ENCODE results near the gene MCTP1. TPM values are rescaled to one million over a fixed set of nuclear protein-coding genes. Genes with fewer than 3 reads are reported as not detected.
"Not testable (repeated sequence)": the region's sequence is repeated elsewhere in the genome, so short reads cannot be mapped to it uniquely, and the experiment has no call there.

Gene MCTP1
- total and polyA plus RNA-seq, 3 experiments from 2014 or later = 0.51 to 0.92 (median 0.55) TPM

DNA sequence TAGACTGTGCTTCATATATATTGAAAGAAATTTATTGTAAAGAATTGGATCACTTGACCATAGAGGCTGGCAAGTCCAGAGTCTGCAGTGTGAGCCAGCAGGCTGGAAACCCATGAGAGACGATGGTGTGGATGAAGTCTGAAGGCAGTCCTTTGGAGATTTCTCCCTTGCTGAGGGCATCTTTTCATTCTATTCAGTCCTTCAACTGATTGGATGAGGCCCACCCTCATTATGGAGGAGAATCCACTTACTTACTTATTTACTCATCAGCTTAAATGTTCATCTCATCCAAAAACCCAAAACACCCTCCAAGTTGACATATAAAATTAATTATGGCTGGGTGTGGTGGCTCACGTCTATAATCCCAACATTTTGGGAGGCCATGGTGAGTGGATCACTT lies 62.1 kb downstream of the MCTP1 start:
- Histone ChIP-seq H3K4me3 (ENCODE audit: low read length) (no peak overlapping the region), H3K27me3 (ENCODE audit: insufficient read depth, low read length, poor library complexity, severe bottlenecking) (no peaks in the 10 kb centered on the region), H3K36me3 (ENCODE audit: insufficient read depth, low read length) (no peaks in the 10 kb centered on the region), H3K9me3 (ENCODE audit: low read length) (no peaks in the 10 kb centered on the region), H3K27ac (ENCODE audit: low read depth, low read length) (no peak overlapping the region), H3K4me1 (ENCODE audit: insufficient read depth, low read length) (no peaks in the 10 kb centered on the region)
- Mint-ChIP-seq H3K27me3 (peaks cover 0 to 2% of the 10 kb centered on the region in 2 donors), H3K36me3 (no peaks in the 10 kb centered on the region), H3K27ac (no peak overlapping the region), H3K4me1 (no peaks in the 10 kb centered on the region), H3K9me3 (peaks cover 0 to 3% (median 0%) of the 10 kb centered on the region in 5 donors), H3K4me3 (no peak overlapping the region)
- ChIA-PET POLR2A (no interaction called here), CTCF (no interaction called here)
- DNase-seq = no peak

GRCh38 chr5:95221234-95221633 lies 63.7 kb downstream of the MCTP1 start:
- Mint-ChIP-seq H3K27ac (no peak overlapping the region), H3K27me3 (peaks cover 0 to 2% of the 10 kb centered on the region in 2 donors), H3K4me1 (no peaks in the 10 kb centered on the region), H3K36me3 (no peaks in the 10 kb centered on the region), H3K4me3 (no peak overlapping the region), H3K9me3 (peaks cover 0 to 2% (median 0%) of the 10 kb centered on the region in 5 donors)
- no peak for DNase-seq
- no peaks in the 10 kb centered on the region for H3K36me3 ChIP-seq (ENCODE audit: insufficient read depth, low read length)
- no peak overlapping the region for H3K4me3 ChIP-seq (ENCODE audit: low read length)
- POLR2A ChIA-PET = no interaction called here
- no peaks in the 10 kb centered on the region for H3K9me3 ChIP-seq (ENCODE audit: low read length)
- CTCF ChIA-PET = no interaction called here
- no peaks in the 10 kb centered on the region for H3K4me1 ChIP-seq (ENCODE audit: insufficient read depth, low read length)
- no peaks in the 10 kb centered on the region for H3K27me3 ChIP-seq (ENCODE audit: insufficient read depth, low read length, poor library complexity, severe bottlenecking)
- H3K27ac ChIP-seq (ENCODE audit: low read depth, low read length) = no peak overlapping the region

- CTCF ChIA-PET = no interaction called here
- Histone ChIP-seq H3K9me3 (ENCODE audit: low read length) (no peaks in the 10 kb centered on the region), H3K4me3 (ENCODE audit: low read length) (no peak overlapping the region), H3K4me1 (ENCODE audit: insufficient read depth, low read length) (no peaks in the 10 kb centered on the region), H3K27me3 (ENCODE audit: insufficient read depth, low read length, poor library complexity, severe bottlenecking) (no peaks in the 10 kb centered on the region), H3K27ac (ENCODE audit: low read depth, low read length) (no peak overlapping the region), H3K36me3 (ENCODE audit: insufficient read depth, low read length) (no peaks in the 10 kb centered on the region)
- H3K4me1 Mint-ChIP-seq = no peaks in the 10 kb centered on the region
- H3K4me3 Mint-ChIP-seq = no peak overlapping the region
- H3K9me3 Mint-ChIP-seq = peaks cover 0 to 2% (median 0%) of the 10 kb centered on the region in 5 donors
- peaks cover 0 to 2% of the 10 kb centered on the region in 2 donors for H3K27me3 Mint-ChIP-seq
- H3K27ac Mint-ChIP-seq = no peak overlapping the region
- no peak for DNase-seq
- no peaks in the 10 kb centered on the region for H3K36me3 Mint-ChIP-seq
- POLR2A ChIA-PET = no interaction called here
These were observed 64.5 kb downstream of the MCTP1 start for GRCh38 chr5:95220381-95220780.

- no peaks in the 10 kb centered on the region for H3K4me1 ChIP-seq (ENCODE audit: insufficient read depth, low read length)
These were observed 65.5 kb downstream of the MCTP1 start for GRCh38 chr5:95219411-95219810.

GRCh38 chr5:95217881-95218280 lies 67.0 kb downstream of the MCTP1 start:
- DNase-seq = no peak
- H3K36me3 ChIP-seq (ENCODE audit: insufficient read depth, low read length) = no peaks in the 10 kb centered on the region
- H3K27me3 ChIP-seq (ENCODE audit: insufficient read depth, low read length, poor library complexity, severe bottlenecking) = no peaks in the 10 kb centered on the region
- ChIA-PET POLR2A (no interaction called here), CTCF (no interaction called here)
- H3K4me3 Mint-ChIP-seq = no peak overlapping the region
- peaks cover 0 to 2% (median 0%) of the 10 kb centered on the region in 5 donors for H3K9me3 Mint-ChIP-seq
- H3K4me3 ChIP-seq (ENCODE audit: low read length) = no peak overlapping the region
- no peaks in the 10 kb centered on the region for H3K36me3 Mint-ChIP-seq
- H3K4me1 ChIP-seq (ENCODE audit: insufficient read depth, low read length) = no peaks in the 10 kb centered on the region
- no peaks in the 10 kb centered on the region for H3K9me3 ChIP-seq (ENCODE audit: low read length)
- H3K4me1 Mint-ChIP-seq = no peaks in the 10 kb centered on the region
- no peaks in the 10 kb centered on the region for H3K27me3 Mint-ChIP-seq
- H3K27ac ChIP-seq (ENCODE audit: low read depth, low read length) = no peak overlapping the region
- H3K27ac Mint-ChIP-seq = no peak overlapping the region

More at GRCh38 chr5:95219411-95219810, 65.5 kb downstream of the MCTP1 start:
- no peak overlapping the region for H3K4me3 ChIP-seq (ENCODE audit: low read length)
- H3K27ac ChIP-seq (ENCODE audit: low read depth, low read length) = no peak overlapping the region
- H3K9me3 ChIP-seq (ENCODE audit: low read length) = no peaks in the 10 kb centered on the region
- DNase-seq = no peak
- Mint-ChIP-seq H3K36me3 (no peaks in the 10 kb centered on the region), H3K9me3 (no peaks in the 10 kb centered on the region), H3K27me3 (no peaks in the 10 kb centered on the region), H3K4me3 (no peak overlapping the region), H3K4me1 (no peaks in the 10 kb centered on the region), H3K27ac (no peak overlapping the region)
- CTCF ChIA-PET = no interaction called here
- no peaks in the 10 kb centered on the region for H3K27me3 ChIP-seq (ENCODE audit: insufficient read depth, low read length, poor library complexity, severe bottlenecking)
- no peaks in the 10 kb centered on the region for H3K36me3 ChIP-seq (ENCODE audit: insufficient read depth, low read length)
- POLR2A ChIA-PET = no interaction called here

- no peak overlapping the region for H3K27ac ChIP-seq (ENCODE audit: low read depth, low read length)
- Mint-ChIP-seq H3K36me3 (no peaks in the 10 kb centered on the region), H3K27me3 (no peaks in the 10 kb centered on the region), H3K4me3 (no peak overlapping the region), H3K27ac (no peak overlapping the region), H3K4me1 (no peaks in the 10 kb centered on the region), H3K9me3 (peaks cover 0 to 4% (median 0%) of the 10 kb centered on the region in 5 donors)
- H3K9me3 ChIP-seq (ENCODE audit: low read length) = no peaks in the 10 kb centered on the region
- no peak overlapping the region for H3K4me3 ChIP-seq (ENCODE audit: low read length)
- DNase-seq = no peak
- H3K27me3 ChIP-seq (ENCODE audit: insufficient read depth, low read length, poor library complexity, severe bottlenecking) = no peaks in the 10 kb centered on the region
- ChIA-PET POLR2A (no interaction called here), CTCF (no interaction called here)
- no peaks in the 10 kb centered on the region for H3K4me1 ChIP-seq (ENCODE audit: insufficient read depth, low read length)
- H3K36me3 ChIP-seq (ENCODE audit: insufficient read depth, low read length) = no peaks in the 10 kb centered on the region
These were observed 67.5 kb downstream of the MCTP1 start for GRCh38 chr5:95217351-95217750.

GRCh38 chr5:95216136-95216955 lies 68.5 kb downstream of the MCTP1 start:
- Histone ChIP-seq H3K4me1 (ENCODE audit: insufficient read depth, low read length) (no peaks in the 10 kb centered on the region), H3K4me3 (ENCODE audit: low read length) (no peak overlapping the region), H3K27ac (ENCODE audit: low read depth, low read length) (no peak overlapping the region), H3K9me3 (ENCODE audit: low read length) (no peaks in the 10 kb centered on the region), H3K27me3 (ENCODE audit: insufficient read depth, low read length, poor library complexity, severe bottlenecking) (no peaks in the 10 kb centered on the region), H3K36me3 (ENCODE audit: insufficient read depth, low read length) (no peaks in the 10 kb centered on the region)
- no peaks in the 10 kb centered on the region for H3K27me3 Mint-ChIP-seq
- H3K36me3 Mint-ChIP-seq = no peaks in the 10 kb centered on the region
- ChIA-PET POLR2A (no interaction called here), CTCF (no interaction called here)
- peaks cover 0 to 9% (median 0%) of the 10 kb centered on the region in 5 donors for H3K9me3 Mint-ChIP-seq
- no peak overlapping the region for H3K27ac Mint-ChIP-seq
- H3K4me1 Mint-ChIP-seq = no peaks in the 10 kb centered on the region
- H3K4me3 Mint-ChIP-seq = no peak overlapping the region
- DNase-seq = no peak

GRCh38 chr5:95207811-95208210 lies 77.1 kb downstream of the MCTP1 start:
- H3K27me3 Mint-ChIP-seq; POLR2A ChIA-PET; H3K27me3 ChIP-seq (ENCODE audit: insufficient read depth, low read length, poor library complexity, severe bottlenecking); H3K27ac Mint-ChIP-seq; H3K9me3 Mint-ChIP-seq; H3K36me3 Mint-ChIP-seq; DNase-seq; H3K4me1 ChIP-seq (ENCODE audit: insufficient read depth, low read length); H3K27ac ChIP-seq (ENCODE audit: low read depth, low read length); CTCF ChIA-PET; H3K4me3 Mint-ChIP-seq; H3K4me3 ChIP-seq (ENCODE audit: low read length); H3K9me3 ChIP-seq (ENCODE audit: low read length); H3K4me1 Mint-ChIP-seq; H3K36me3 ChIP-seq (ENCODE audit: insufficient read depth, low read length): not testable (repeated sequence)

Data from CD8-positive, alpha-beta memory T cell (primary cell).